GM12878 (cell line): ENCODE measurements around the gene SCARF1. TPM values are rescaled to one million over a fixed set of nuclear protein-coding genes. Genes with fewer than 3 reads are reported as not detected.

ENCODE experiments used
- CBX5 ChIP-seq: sonication (generic); IDR thresholded peaks from 2 replicates; pipeline ENCODE4 v1.6.1; 2016; ENCODE audit warnings: low read depth, moderate library complexity, mild to moderate bottlenecking, inconsistent platforms
- CEBPZ ChIP-seq: fragments of 150-350 bp; IDR thresholded peaks from 2 replicates; pipeline ENCODE4 v1.6.1; 2016; ENCODE audit warnings: low read depth, low read length
- EP300 ChIP-seq, 2 experiments: fragments of 150-350 bp in 1 of 2; IDR thresholded peaks; 2 replicates each; pipeline ENCODE4 v1.6.1; 2011 to 2012; ENCODE audit warnings: low read depth in 2 of 2, low read length in 2 of 2, borderline replicate concordance in 1 of 2, improper control_type of control experiment in 1 of 2, inconsistent platforms in 1 of 2; ENCODE audit not compliant: control insufficient read depth in 1 of 2
- LARP7 ChIP-seq: fragments of 450-650 bp; IDR thresholded peaks from 2 replicates; pipeline ENCODE4 v1.6.1; 2017; ENCODE audit warnings: mild to moderate bottlenecking
- POU2F2 ChIP-seq: IDR thresholded peaks from 3 replicates; pipeline ENCODE4 v1.6.1; 2011; ENCODE audit warnings: low read depth, mild to moderate bottlenecking, low read length, borderline replicate concordance
- SMC3 ChIP-seq: IDR thresholded peaks from 2 replicates; pipeline ENCODE4 v1.6.1; 2011; ENCODE audit warnings: low read length, improper control_type of control experiment, borderline replicate concordance
- ZBTB40 ChIP-seq: fragments of 450-650 bp; IDR thresholded peaks from 2 replicates; pipeline ENCODE4 v1.6.1; 2016; ENCODE audit warnings: mild to moderate bottlenecking, moderate library complexity, borderline replicate concordance
- polyA plus RNA-seq, 11 experiments: library from polyadenylated mRNA; depleted of rRNA in 4 of 11; unstranded in 6 of 11; stranded (reverse) in 5 of 11; fragments of >200 nt; fragmentation: Nextera tagmentation in 4 of 11; fragmentation: Illumina TruSeq in 1 of 11; extraction: Ambion mirVana in 4 of 11; extraction: Trizol in 1 of 11; gene quantifications; 1 replicate in 1 of 11; 2 replicates in 10 of 11; pipeline versions ENCODE4 v1.2.1 to v1.2.3, GENCODE V29; 2011 to 2016; ENCODE audit warnings: inconsistent platforms in 2 of 11, missing spikeins in 2 of 11, low read depth in 1 of 11
- total RNA-seq, 4 experiments: library from RNA; depleted of rRNA in 3 of 4; stranded (reverse); fragments of >200 nt in 3 of 4; fragmentation: Illumina TruSeq in 1 of 4; extraction: Trizol in 1 of 4; gene quantifications; 2 replicates each; pipeline versions ENCODE4 v1.2.1 to v1.2.3, GENCODE V29; 2013 to 2021

SCARF1 gene
- total and polyA plus RNA-seq, 10 of the 15 experiments (the other 5 are each of a cell fraction or from before 2014, with no cell fraction given): 0.10 to 1.7 (median 0.43) TPM

- TF ChIP-seq EP300 (IDR thresholded peaks at IDR 0.05; ENCODE audit: borderline replicate concordance in 1 of 2, control insufficient read depth in 1 of 2, low read depth in 2 of 2, low read length in 2 of 2) (no peak), ZBTB40 (no peak), SMC3 (no peak), CEBPZ (no peak), CBX5 (no peak), POU2F2 (no peak), LARP7 (no peak)
Measured at GRCh38 chr17:1590747-1591473, 54.6 kb downstream of the SCARF1 start (continued).
